ENCODE data around the gene FLYWCH1.

Gene FLYWCH1

DNA sequence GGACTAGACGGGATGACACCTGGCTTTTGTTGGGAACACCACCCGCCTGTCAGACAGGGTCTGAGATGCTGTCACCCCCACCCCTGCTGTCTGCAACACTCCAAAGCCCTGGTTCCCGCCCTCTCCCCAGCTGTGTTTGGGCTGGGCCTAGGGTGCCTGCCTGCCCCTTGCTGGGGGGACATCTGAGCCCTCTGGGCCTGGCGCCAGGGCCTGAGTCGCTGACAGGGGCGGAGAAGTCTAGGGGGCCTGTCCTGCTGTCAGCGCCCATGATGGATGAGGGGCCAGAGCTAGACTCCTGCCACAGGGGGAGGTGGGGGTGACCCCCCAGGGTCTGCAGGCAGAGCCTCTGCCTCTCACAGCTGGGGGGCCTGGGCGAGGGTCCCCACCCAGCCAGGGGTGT, 76.1 kb downstream of the FLYWCH1 start:
- DNase-seq, result no peak

- DNase-seq, result no peak
These were observed 76.9 kb downstream of the FLYWCH1 start for GRCh38 chr16:2988590-2989099.

DNA sequence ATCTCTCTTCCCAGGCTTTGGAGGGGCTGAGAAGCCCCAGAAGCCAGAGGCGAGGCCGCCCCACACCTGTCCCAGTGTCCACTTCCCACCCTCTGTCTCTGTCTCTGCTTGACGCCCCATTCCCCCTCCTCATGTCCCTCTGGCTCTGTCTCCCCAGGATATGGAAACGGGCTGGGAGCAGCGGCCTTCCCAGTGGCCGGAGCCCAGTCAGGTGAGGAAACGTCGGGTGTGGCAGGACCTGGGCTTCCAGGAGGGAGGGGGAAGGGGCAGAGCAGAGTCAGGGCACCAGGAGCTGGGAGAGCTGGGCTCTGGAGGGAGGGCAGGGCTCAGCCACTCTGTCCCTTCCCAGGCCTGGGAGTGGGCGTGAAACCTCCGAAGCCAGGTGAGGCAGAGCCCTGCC, 79.2 kb downstream of the FLYWCH1 start:
- no peak for DNase-seq

GRCh38 chr16:2991566-2992261, 80.0 kb downstream of the FLYWCH1 start:
- no peak for DNase-seq

DNA sequence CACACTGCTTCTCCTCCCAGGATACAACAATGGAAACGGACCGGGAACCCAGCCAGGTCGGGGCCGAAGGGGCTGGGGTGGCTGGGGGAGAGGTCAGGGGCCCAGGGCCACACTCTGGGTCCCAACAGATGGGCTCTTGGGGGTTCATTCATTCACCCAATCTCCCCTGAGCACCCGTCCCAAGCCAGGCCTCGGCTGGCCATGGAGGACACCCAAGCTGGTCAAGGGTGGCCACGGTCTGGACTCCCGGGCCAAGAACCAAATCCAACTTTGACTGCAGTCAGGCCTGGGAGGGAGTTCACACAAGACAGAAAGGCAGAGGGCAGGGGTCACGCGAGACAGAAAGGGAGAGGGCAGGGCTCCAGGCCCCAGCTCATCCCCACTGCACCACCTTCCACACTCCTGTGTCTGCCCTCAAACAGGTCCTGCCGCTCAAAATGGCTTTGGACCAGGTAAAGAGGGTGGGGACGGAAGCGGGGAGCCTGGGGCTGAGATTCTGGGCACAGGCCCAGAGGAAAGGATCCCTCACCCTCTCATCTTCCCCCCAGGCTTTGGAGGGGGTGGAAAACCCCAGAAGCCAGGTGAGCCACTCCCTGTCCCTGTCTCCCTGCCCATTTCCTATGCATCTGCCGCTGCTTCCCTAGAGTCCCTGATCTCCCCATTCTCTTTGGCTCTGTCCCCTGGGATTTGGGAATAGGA, 80.8 kb downstream of the FLYWCH1 start:
- DNase-seq, result no peak

DNA sequence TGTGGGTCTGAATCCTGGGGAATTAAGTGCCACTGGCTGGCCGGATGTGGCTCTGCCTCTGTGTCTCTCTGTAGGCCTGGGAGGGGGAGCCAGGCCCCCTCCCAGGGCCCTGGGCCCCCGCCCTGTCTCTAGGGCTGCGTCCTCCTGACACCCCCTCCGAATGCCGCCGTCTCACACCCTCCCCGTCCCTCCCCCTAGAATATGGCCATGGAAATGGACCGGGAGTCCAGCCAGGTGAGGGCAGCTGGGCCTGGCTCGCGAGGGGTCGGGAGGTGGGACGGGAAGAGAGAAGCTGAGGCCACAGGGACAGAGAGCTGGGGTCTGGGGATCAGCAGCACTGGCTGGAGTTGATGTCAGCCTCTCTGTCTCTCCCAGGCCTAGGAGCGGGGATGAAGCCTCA, 84.6 kb downstream of the FLYWCH1 start:
- no peak for DNase-seq

- DNase-seq, result no peak
These were observed 88.2 kb downstream of the FLYWCH1 start for GRCh38 chr16:2999929-3000328.

DNA sequence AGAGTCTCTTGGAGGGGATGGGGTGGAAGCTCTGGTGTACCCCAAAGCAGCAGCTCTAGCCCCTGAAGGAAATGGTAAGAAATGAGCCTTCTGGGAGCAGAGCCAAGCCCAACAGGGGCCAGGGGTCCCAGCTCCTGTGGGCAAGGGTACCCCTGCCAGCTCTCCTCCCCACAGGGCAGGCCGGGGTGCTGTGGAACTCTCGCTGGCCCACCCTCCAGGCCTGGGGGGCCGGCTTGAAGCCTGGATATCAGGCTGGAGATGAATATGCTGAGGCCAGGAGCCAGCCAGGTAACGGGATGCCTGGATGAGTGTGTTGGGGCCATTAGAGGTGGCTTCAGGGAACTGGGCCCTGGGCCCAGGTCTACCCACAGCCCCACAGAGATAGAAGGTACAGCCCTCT, 88.8 kb downstream of the FLYWCH1 start:
- no peak for DNase-seq

All from RPMI8226 (cell line).